MV-4-11 (cell line): ENCODE data around the gene SLC25A23.

Experiments used
- DNase-seq: peaks from one replicate; lab custom pipeline; 2025; lab: John Stamatoyannopoulos, UW

SLC25A23 gene

DNA sequence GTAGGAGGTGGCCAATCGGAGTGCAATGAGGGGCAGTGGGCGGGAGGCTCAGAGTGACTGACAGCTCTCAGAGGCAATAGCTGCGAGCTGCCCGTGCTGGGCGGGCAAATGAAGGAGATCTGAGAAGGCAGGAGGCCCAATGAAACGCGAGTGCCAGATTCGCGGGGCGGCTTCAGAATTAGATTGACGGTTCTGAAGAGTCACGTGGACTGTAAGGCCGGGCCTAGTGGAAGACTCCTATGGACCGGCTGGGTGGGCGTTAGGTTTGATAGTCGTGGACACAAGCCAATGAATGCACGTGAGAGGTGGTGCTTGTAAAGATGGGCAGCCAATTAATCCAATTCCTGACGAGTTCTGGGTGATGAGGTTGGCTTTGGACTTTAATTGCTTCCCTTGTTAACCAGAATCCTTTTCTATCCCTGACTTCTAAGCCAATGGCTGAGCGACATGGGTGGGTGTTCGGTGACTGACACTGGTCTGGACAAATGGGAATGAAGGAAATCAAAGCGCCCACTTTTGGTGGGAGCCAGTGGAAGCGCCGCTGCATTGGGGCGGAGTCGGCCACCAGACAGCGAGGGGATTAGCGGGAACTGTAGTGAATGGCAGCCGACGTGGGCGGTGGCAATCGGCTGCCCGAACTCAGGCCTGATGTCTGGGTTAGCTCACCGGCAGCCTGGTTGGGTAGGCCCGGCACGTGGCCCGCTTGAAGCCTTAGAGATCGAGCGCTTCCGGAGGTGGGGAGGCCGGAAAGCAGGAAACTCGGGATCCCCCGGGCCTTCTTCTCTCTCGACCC lies 34.5 kb downstream of the SLC25A23 start:
- peak; percentile 100 for DNase-seq

DNA sequence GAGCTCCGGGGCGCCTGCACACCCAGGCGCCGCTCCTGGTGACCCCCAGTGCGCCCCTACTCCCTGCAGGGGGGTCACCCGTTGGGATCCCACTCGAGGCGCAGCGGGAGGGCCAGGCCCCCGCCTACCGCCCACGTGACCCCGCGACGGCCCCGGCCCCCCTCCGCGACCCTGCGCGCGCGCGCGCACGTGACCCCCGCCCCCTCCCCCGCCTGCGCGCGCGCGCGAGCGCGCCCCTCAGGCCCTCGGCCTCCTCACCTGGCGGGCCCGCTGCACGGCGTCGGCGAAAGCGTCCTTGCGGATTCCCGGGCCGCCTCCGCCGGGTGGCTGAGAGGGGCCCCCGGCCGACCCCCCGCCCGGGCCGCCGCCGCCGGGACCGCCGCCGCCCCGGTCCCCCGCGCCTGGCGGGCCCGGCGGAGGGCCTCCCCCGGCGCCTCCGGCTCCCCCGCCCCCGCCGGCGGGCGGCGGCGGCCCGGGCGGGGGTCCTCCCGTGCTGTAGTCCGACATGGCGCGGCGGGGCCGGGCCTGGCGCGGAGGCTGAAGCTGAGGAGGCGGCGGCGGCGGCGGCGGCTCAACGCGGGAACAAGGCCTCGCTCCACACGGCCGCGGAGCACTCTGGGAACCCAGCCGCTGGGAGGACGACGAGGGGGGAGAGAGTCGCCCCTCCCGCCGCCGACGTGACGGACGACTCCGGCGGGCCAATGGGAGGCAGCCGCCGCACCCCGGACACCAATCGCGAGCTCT lies 35.2 kb downstream of the SLC25A23 start, which contains the start of gene KHSRP:
Gene KHSRP, minus strand, starts transcription at position 617 of the 744 bp plus-strand sequence. Its CDS starts 110 bp downstream, at position 507.
- DNase-seq, result no peak

DNA sequence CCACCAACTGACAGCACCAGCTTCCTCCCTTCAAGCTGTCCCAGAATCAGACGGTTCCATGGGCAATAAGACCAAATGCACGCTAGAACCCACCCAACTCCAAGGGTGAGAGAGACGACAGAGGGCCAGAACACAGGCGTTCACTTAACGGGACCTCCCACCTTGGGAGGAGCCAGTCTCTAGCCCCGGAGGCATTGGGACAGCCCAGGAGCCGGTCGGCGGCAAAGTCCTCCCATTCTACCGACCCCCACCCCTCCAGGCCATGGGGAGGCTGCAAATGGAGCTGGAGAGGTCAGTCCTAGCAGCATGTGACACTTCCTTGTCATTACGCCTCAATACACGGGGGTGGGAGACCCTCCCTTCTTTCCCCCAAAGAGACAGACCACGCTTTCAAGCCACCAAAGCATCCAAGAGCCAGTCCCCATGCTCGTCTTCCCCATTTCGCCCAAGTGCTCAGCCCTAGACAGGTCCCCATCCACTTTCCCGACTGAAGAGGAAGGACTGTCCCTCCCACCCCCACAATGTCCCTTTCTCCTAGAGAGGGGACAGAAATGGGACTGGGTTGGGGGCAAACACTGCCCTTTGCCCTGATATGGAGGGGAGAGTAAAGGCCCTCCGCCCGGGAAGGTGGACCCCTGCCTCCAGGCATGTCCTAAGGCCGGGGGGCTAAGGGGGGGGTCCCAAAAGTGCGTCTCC lies 35.9 kb downstream of the SLC25A23 start:
- no peak for DNase-seq

DNA sequence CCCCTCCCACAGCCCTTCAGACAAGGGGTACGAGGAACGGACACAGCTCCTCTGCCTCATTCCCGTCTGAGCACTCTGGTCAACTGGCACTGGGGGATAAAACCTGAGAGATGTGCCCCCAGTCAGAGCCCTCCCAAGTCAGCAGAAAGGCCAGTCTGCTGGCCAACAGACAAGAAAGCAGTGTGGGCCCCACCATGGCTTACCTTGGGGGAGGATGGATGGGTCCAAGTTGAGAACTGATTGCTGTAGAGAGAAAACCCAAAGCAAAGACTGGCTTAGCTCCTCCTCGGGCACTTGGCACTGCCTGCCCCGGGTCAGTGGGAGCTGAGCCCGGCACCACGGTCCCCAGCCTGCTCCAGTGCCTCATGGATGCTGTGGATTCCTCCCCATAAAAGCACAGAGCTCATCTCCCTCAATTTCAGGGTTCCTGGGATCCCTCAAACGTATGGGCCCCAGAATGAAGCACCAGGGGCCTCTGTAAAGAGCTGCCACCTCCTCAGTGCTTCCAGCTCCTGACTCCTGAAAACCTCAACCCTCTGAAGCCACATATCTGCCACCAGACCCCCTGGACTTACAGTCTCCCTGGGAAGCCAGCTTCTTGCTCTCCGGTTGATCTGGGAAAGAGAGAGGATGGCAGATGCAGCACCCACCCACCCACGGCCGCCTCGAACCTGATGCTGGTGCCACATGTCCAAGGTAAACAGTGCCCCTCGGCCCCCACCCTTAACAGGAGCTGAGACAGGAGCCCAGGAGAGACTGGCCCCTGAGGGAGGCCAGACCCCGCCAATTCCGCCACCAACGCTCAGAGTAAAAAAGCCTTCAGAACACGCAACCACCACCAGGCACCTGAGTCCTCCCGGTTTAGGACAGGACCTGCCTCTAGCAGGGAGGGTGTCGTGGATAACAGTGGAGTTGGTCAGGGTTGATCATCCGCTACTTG lies 38.2 kb downstream of the SLC25A23 start:
- no peak for DNase-seq

DNA sequence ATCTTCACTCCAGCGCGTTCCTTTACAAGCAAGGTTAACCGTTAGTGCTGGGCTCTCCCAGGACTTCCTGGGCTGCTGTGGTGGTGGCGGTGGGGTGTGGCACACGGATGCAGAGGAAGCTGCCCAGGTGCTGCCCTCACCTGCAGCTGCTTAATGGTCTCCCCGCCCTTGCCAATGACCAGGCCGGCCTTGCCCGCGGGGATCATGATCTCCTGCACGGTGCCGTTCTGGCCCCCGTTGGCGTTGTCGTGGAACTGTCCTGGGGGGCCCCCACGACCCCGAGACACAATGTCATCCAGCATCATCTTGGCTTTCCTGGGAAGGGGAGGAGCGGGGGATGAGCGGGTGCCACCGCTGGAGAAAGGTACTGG lies 41.0 kb downstream of the SLC25A23 start:
- DNase-seq, result no peak

DNA sequence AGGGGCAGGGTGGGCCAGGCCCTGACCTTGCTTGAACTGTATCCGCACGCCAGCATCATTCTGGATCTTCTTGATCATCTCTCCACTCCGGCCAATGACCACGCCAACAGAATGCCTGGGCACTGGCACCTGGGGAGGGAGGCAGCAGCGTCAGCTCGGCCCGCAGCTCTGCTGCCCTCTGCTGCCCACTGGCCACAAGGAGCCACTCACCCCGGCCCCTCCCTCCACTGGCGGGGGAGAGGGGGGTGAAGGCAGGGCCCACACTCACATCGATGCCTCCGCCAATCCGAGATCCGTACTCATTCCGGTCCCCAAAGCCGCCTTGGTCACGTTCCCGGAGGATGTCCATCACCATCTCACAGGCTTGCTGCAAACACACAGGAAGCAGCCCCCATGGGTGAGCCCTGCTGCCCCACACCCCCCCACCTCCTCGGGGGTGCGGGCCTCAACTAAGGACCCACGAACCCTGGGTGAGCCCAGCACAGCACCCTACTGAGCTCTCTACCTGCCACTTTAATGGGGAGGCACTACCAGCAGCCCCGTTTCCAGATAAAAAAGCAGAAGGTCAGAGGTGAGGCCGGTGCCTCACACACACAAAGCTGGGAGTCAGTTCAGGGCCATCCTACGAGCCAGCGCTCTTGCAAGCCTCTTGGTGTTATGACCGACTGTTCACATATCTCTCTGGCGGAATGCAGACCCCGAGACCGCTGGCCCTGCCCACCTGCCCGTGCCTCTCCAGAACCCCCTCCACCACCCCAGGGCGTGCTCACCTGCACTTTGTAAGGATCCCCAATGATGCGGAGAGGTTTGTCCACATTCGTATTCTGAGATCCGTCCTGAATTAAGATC lies 41.7 kb downstream of the SLC25A23 start:
- DNase-seq, result no peak

DNA sequence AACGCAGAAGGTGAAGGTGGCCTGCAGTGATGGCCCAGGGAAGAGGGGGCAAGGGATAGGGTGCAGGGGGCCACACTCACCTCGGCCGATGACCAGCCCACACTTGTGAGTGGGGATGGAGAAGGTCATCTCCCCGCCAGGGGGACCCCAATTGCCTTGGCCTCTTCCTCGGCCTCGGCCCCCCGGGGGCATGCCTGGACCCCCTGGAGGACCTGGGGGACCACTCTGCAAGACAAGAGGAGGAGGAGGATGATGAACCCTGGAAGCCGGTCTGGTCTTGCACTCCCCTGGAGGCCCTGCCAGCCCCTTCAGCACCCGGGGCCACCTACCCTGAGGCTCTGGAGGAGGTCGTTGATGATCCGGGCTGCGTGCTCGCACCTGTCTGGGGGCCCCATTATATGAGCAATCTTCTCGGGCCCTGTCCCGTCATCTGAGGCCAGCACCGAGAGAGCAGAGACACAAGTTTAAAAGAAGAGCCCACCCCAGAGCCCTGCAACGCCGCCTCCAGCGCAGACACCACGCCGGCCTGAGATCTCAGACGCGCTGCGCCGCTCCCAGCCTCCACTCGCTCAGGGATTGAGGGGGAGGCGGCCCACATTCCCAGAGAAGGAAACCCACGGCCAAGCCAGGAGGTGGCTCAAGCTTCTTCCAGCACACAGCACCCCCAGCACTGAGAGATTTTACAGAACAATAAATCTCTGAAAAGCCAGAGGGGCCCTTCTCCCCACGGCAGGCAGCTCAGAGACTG lies 42.8 kb downstream of the SLC25A23 start:
- DNase-seq, result no peak

DNA sequence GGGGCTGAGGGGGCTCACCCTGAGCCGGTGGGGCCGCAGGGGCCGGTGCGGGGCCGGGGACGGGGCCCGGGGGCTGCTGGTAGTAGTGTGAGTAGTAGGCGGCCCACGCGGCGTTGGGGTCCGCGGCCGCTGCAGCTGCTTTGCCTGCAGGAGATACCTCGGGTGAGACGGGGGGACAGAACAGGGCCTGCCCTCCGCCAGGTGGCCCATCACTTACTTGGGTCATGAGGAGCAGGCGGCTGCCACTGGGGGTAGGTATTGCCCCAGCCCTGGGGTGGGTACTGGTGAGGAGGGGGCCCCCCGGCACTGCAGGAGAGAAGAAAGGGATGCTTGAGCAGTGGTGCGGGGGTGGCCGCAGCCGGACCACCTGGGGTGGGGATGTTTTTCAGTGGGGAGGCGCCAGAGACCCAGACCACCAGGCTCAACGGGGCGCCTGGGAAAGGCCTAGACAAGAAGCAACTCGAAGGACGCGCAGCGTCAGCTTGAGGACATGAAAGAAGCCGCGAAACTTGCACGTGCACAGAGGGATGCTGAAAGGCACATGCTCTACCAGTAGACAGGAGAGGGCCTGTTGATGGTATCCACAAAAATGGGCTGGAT lies 43.9 kb downstream of the SLC25A23 start:
- no peak for DNase-seq

DNA sequence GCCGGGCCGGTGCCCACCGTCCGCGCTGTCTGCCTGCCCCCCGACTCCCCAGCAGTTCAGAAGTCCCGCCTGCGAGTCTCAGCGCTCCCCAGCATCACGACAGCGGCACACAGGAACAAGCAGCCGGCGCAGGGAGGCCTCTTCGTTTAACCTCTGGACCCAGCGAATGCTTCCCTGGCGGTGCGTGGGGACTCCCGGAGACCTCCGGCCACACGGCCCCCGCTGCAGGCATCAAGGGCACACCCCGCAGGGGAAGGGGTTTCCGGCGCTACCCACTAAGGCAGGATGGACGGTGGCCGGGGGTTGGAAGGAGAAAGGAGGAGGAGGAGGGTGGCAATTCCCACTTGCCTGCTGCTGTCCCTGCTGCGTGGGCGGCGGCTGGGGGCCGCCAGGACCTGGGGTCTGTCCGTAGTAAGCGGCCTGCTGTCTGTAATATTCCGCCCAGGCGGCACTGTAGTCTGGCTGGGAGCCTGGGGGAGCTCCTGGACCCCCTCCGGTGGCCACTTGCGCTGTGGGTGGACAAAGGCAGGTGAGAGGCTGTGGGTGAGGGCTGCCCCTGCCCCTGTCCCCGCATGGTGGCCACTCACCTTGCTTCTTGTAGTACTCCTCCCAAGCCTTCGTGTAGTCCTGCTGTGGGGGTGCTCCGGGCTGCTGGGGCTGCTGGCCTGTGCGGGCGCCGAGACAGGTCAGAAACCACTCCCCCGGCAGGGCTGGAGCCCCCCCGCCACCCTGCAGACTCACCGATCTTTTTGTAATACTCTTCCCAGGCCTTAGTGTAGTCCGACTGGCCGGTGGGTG lies 44.6 kb downstream of the SLC25A23 start:
- DNase-seq, result no peak

DNA sequence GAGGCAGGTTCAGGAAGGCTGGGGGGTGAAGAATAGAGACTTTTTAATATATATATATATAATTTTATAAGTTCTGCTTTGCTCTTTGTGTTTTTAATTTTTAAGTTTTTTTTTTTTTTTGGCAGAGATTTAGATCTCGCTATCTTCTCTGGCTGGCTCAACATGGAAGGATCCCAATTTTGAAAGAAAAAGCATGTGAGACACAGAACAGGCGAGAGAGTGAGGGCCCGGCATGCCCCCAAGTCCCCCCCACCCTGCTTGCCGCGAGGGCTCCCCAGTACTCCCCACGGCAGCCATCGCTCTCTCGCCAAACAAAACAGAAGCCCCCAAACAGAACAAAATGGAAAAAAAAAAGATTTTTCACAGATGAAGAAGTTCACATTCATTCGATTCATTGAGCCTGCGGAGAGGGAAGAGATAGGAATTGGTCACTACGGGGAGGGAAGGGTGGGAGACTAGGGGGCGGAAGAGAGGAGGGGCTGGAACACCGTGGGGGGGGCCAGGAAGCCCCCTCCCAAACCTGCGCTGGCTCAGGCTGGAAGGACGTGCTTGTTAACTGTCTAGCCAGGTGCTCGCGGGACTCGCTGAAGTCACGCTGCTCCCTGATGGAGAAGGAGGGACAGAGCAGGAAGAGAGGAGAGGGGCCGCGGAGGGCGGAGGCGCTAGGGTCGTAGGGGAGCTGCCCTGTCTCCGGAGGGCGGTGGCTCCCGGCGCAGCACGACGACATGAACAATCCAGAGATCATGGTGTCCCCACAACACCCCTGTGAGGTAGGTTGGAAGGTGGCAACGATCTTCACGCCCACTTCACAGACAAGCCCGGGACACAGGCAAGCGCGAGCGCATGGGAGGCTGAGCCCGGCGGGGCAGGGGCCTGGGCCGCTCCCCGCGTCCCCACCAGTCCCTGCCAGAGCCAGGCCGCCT lies 45.6 kb downstream of the SLC25A23 start:
- no peak for DNase-seq

DNA sequence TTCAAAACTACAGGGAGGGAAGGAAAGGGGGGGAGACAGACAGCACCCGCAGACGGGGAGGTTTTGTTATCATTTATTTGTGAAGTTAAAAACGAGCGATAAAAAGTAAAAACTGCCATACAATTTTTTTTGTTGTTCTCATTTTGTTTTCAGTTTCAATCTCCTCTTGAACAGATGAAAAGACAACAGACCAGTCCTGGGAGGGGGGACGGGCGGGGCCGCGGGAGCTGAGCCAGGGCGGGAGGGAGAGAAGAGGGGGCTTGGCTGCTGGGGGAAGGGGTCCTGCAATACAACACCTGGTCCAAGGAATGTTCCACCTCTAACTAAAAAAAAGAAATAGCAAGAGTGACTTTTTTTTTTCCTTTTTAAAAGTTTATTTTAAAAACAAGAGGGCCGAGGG lies 46.3 kb downstream of the SLC25A23 start:
- no peak for DNase-seq

DNA sequence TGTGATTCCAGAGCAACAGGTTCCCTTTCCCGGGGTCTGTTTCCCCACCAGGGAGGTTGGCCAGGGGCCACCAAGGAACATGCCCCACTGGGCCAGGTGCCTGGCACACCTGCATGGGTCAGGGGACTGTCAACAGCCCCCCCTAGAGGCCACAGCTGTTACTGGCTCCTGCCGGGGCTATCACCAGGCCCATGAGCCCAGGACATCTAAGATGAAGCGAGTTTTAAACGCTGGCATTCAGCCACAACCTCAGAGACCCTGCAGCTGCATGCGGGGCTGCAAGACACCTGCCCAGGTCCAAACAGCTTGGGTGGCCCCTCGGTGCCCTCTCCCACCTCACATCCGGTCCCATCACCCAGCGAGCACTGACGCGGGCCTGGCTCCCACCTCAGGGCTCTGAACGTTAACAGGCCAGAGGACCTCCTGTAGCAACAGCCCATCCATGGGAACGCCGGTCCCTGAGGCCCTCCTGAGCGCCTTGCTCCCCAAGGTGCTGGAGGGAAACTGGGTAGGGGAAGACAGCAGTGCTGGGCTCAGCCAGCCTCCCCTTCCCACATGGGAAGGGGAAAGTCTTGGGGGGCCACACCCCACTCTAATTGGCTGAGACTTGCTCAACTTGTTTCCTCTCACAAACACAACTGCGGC lies 47.0 kb downstream of the SLC25A23 start:
- no peak for DNase-seq

DNA sequence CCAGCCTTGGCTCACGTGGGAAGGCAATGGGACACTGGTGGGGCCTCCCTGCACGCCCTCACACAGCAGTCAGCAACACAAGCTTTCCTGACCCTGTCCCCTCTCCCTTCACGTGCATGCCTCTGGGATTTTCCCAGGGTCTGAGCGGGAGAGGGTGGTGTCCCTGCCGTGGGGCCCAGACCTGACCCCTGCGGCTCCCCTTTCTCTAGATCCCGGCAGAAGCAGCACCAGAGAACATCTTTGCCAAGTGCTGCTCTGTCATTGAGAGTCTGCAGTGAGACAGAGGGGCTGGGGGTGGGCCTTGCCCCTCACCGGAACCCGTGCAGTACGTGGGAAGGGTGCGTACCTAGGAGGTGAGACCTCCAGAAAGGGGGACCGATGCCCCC lies 47.5 kb downstream of the SLC25A23 start:
- DNase-seq, result no peak

DNA sequence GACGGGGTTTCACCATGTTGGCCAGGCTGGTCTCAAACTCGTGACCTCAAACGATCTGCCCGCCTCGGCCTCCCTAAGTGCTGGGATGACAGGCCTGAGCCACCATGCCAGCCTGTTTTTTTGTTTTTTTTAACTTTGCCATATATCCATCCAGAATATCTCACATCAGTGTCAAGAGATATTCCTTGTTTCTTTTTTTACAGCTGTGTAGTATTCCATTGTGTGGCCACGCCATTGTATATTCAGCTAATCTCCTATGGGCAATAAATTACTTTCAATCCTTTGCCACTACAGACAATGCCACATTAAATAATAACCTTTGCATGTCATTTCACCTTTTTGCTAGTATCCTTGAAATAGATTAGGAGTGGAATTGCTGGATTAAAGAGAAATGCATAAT lies 50.2 kb downstream of the SLC25A23 start:
- no peak for DNase-seq

DNA sequence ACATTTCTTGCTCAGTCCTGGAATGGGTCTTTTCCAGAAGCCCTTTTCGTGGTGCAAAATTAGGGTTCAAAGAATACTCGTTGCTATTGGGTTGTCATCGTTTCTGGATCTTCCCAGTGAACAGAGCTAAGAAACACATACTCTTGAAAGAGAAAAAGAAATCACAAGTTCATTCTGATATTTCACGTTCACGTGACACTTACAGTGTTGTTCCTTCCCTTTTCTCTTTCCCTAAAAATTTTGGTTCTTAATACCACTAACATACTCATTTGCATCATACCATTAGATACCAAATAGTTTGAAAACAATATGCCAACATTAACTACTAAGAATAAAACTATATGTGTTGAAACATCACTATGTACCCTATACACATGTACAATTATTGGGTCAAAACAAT lies 53.2 kb downstream of the SLC25A23 start:
- no peak for DNase-seq

DNA sequence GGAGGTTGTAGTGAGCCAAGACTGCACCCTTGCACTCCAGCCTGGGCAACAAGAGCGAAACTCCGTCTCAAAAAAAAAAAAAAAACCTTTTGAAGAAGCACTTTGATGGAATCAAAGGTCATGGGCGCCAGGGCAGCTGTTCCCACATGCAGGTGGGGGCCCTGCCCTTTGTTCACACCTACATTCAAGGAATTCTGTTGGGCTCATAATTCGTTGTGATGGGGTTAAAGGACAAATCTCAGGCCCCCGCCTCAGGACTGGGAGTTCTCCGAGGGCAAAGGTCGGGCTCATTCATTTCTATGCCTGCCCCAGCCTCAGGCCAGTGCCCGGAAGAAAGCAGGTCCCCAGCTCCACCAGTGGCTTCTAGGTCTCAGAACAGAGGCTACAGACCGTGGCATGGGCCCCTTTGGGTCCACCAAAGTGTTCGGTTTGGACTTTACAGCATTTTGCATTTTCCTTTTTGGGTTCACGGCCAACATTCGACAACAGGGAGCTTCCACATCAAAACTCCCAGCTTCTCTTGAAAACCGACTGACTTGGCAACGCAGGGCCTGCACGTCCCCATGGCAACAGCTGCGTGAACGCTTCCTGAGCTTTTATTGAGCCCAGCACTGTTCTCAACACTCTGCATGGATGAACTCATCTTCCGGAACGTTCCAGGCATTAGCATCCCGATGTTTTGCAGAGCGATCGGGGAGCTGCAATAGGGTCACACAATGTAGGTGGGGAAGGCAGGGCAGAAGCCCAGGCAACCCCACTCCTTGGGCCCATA lies 56.6 kb downstream of the SLC25A23 start:
- DNase-seq, result no peak
